GM19023 (cell line): ENCODE data around the gene VIM.
A peak's percentile ranks its signal among the peaks of the same experiment; 100 is the strongest.

Experiments used
- ATAC-seq: cut with Tn5 transposase; IDR thresholded peaks from one replicate; pipeline ENCODE4 v1.9.1; 2021; ENCODE audit warnings: mild to moderate bottlenecking, moderate library complexity; ENCODE audit not compliant: unreplicated experiment

VIM gene

DNA sequence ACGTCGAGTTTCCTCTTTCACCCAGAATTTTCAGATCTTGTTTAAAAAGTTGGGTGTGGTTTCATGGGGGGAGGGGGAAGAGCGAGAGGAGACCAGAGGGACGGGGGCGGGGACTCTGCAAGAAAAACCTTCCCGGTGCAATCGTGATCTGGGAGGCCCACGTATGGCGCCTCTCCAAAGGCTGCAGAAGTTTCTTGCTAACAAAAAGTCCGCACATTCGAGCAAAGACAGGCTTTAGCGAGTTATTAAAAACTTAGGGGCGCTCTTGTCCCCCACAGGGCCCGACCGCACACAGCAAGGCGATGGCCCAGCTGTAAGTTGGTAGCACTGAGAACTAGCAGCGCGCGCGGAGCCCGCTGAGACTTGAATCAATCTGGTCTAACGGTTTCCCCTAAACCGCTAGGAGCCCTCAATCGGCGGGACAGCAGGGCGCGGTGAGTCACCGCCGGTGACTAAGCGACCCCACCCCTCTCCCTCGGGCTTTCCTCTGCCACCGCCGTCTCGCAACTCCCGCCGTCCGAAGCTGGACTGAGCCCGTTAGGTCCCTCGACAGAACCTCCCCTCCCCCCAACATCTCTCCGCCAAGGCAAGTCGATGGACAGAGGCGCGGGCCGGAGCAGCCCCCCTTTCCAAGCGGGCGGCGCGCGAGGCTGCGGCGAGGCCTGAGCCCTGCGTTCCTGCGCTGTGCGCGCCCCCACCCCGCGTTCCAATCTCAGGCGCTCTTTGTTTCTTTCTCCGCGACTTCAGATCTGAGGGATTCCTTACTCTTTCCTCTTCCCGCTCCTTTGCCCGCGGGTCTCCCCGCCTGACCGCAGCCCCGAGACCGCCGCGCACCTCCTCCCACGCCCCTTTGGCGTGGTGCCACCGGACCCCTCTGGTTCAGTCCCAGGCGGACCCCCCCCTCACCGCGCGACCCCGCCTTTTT, at the start of gene VIM:
VIM (plus strand) TSS at position 151 of the 925 bp plus-strand sequence. CDS start 1,182 bp downstream, outside the sequence.
- peak; percentile 35 for ATAC-seq

GRCh38 chr10:17179002-17179401, 49.0 kb upstream of the VIM start:
- ATAC-seq = no peak

- ATAC-seq = no peak
Observed at GRCh38 chr10:17181110-17181509, 46.9 kb upstream of the VIM start.

- no peak for ATAC-seq
Observed at GRCh38 chr10:17181751-17182150, 46.3 kb upstream of the VIM start.

DNA sequence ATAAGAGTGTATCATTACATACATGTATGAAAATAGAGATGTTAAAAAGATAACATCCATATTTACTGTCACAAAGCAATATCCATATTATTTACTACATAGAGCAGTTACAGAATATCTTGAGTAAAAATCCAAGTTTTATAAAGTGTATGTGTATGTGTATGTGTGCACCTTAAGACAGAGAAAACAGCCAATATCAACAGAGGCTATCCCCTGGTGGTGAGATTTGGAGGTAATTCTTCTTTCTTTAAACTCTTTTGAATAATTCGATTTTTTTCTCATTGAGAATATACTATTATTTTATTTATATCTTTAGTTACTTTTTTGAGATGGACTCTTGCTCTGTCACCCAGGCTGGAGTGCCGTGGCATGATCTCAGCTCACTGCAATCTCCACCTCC, 44.9 kb upstream of the VIM start:
- no peak for ATAC-seq

DNA sequence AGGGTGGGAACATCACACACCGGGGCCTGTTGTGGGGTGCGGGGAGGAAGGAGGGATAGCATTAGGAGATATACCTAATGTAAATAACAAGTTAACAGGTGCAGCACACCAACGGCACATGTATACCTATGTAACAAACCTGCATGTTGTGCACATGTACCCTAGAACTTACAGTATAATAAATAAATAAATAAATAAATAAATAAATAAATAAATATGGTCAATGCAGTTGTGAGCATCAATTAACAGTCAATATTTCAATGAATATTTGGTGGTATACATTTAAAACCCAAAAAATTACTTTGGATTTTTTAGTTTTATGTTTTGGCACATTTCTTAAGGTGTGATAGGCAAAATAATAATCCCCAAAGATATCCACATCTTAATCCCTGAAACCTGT, 42.2 kb upstream of the VIM start:
- ATAC-seq = no peak

DNA sequence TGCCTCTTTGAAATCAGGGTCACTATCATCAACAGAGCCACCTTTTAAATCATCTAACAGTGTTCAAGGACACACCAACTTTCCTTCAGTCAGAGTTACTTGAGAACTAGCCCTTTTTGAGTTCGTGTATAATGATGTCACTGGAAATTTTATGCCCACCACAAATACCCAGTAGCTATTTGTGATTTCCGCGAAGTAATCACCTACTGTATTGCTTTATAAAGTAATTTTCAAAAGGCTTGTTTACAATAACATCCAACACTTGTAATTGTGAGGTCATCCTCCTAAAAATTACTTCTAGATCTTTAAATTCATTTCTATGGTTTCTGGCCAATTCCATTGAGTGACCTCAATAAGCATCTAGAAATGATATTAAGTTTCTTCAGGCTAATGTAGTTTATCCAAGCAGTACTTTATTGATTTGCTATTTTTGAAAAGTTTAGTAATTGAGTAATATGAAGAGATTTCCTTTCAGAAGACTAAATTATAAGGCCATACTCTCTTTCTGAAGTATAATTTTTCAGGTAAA, 39.3 kb upstream of the VIM start:
- no peak for ATAC-seq

- no peak for ATAC-seq
Observed at GRCh38 chr10:17190602-17191001, 37.4 kb upstream of the VIM start.

GRCh38 chr10:17195083-17195482, 33.0 kb upstream of the VIM start:
- ATAC-seq = no peak

DNA sequence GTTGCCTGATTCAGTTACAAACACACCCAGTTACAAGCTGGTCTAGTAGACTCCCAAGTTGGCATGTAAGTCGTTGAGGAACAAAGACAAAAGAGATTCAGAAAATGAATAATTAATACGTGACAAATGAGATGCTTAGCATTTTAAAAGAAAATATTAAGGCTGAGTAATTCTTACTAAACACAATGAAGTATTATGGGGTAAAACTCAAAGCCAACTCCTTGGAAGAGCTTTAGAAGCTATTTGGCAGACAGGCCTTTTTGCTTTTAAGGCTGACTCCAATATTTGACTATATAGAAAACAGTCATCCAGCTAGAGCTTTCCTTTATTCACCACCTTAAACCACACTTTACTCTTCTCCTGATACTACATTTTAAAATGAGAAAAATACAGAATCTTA, 32.0 kb upstream of the VIM start:
- no peak for ATAC-seq

GRCh38 chr10:17196573-17196972, 31.5 kb upstream of the VIM start:
- ATAC-seq = no peak

DNA sequence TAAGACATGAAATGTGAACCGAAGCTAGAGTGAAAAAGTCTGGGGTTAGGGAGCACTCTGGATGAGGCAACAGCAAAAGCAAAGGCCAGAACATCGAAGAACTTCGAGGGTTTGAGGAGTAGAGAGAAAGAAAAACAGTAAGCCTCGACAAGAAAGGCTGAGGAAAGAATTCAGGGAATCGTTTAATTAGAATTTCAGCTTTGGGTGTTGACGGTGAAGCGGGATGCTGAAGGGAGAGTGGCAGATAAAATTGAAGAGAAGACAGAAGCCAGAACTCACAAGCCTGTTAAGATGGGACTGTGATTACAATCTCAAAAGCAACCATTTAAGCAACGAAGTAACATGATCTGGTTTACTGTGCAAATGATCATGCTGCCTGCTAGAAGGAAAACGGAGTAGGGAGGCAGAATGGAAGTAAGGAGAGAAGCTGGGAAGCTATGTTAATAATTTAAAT, 28.7 kb upstream of the VIM start:
- no peak for ATAC-seq

- ATAC-seq = no peak
Observed at GRCh38 chr10:17200001-17200911, 27.8 kb upstream of the VIM start.

GRCh38 chr10:17200912-17201793, 26.9 kb upstream of the VIM start, which contains the start of gene TRDMT1:
Gene TRDMT1, minus strand, starts transcription at chr10:17201672. Its CDS starts 38 bp downstream, at chr10:17201634.
- peak; percentile 99 for ATAC-seq

GRCh38 chr10:17201794-17202116, 26.3 kb upstream of the VIM start:
- no peak for ATAC-seq

- no peak for ATAC-seq
Observed at GRCh38 chr10:17202506-17202905, 25.5 kb upstream of the VIM start.

GRCh38 chr10:17202999-17203398, 25.0 kb upstream of the VIM start:
- no peak for ATAC-seq

- ATAC-seq = no peak
Observed at GRCh38 chr10:17203416-17203815, 24.6 kb upstream of the VIM start.

- ATAC-seq = no peak
Observed at GRCh38 chr10:17206210-17206709, 21.8 kb upstream of the VIM start.

DNA sequence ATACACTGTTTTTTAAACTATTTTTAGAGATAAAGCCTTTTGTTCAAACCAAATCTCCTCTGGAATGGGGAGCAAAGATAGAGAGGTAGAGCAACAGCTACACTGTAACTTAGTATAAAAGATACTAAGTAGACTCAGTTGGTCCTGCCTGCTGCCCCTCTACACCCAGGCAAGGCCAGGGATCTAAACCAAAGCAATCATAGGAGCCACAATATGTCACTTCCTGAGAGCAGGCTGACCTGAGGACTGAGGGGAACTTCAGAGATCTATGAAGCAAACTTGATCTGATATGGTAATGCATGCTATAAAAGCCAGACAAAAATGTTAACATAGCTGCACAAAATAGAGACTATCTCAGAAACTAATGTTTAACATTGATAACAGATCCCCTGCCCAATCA, 19.6 kb upstream of the VIM start:
- ATAC-seq = no peak
